Activated CD8-positive, alpha-beta memory T cell treated with anti-CD3 and anti-CD28 coated beads, Interleukin-2, amount 50 U/mL, for 24 hours (primary cell): Measurements from ENCODE around the gene CDKN2C.
"Not testable (repeated sequence)": the region's sequence is repeated elsewhere in the genome, so short reads cannot be mapped to it uniquely, and the experiment has no call there.

Source experiments
- DNase-seq: peaks from one replicate; pipeline ENCODE4 v3.0.0-alpha.2; 2020; ENCODE audit errors: extremely low read depth

The CDKN2C gene

GRCh38 chr1:50979937-50980336, 9.9 kb downstream of the CDKN2C start:
- no peak for DNase-seq

GRCh38 chr1:50980505-50980904, 10.5 kb downstream of the CDKN2C start:
- DNase-seq, result no peak

DNA sequence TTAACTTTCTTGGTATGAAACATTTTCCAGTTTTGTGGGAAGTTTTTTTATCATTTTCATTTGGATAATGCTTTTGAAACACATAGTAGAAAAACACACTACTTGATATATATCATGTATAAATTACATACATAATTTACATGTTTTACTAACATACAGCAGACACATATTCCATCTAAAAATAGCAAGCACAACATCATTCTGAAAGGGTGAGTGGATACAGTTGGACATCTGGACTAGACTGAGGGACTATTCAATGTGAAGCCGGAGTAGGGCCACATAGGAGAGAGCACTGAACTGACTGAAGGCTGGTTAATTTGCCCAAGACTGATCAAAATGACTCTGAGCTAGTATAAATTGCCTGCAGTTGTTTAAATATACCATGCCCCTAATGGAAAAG, 11.7 kb downstream of the CDKN2C start:
- DNase-seq, result no peak

DNA sequence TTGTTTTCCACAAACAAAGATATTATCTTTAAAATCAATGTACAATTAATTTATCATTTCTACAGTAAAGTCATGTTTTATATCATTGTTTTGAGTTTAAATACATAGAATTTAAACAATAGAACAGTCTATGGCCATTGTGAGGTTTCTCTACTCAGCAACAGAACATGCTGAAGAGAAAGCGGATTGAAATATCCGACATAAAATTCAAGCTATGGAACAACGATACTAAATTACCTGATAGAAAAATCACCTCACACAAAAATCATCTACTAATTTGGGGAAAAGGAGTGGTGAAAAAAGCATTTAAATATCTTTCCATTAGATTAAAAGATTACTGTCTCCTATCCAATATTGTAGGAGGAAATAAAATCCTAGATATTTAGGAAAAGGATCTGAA, 12.6 kb downstream of the CDKN2C start:
- DNase-seq, result no peak

DNA sequence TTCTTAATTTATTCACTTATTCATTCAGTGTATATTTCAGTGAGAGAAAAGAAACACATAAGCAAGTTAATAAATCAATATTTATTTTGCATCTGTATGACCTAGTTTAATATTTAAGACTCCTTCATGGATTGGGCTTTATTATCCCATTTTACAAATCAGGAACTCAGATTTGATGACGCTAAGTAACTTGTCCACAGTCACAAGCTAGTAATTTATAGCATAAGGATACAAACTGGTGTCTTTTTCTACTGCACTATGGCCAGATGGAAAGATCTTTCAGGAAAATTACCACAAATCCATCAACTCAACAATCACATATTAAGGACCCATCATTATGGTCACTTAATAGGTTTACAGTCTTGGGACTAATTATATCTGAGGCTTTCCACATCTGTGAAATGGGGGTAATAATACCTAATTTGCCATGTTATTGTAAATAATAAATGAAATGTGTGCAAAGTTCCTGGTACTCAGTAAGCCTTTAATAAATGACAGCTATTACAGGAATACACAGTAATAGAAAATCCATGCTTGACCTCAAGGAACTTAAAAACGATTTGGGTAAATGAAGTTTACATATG, 13.3 kb downstream of the CDKN2C start:
- DNase-seq, result no peak

DNA sequence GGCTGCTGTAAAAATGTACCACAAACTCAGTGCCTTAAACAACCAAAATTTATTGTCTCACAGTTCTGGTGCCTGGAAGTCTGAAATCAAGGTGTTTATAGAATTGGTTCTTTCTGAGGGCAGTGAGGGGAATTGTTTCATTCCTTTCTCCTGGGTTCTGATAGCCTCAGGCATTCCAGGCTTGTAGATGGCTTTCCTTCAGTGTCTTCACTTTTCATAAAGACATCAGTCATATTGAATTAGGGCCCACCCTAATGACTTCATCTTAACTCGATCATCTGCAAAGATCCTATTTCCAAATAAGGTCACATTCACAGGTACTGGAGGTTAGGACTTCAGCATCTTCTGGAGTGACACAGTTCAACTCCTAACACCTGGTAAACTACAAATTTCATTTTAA, 15.0 kb downstream of the CDKN2C start:
- no peak for DNase-seq

DNA sequence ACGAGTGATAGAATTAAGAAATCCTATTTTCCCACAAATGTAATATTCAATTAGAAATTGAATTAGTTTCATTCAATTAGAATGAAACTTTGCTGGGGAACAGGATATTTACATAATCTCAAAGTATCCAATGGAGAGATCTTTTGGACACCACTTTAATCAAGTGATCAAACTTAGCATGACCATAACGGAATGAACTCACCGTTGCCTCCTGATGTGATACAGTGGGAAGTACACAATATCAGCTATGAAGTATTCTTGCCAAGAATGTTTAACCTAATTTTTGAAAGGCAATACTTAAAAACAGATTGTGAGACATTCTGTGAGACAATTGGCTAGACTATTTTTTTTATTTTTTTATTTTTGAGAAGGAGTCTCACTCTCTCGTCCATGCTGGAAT, 16.6 kb downstream of the CDKN2C start:
- DNase-seq, result no peak

DNA sequence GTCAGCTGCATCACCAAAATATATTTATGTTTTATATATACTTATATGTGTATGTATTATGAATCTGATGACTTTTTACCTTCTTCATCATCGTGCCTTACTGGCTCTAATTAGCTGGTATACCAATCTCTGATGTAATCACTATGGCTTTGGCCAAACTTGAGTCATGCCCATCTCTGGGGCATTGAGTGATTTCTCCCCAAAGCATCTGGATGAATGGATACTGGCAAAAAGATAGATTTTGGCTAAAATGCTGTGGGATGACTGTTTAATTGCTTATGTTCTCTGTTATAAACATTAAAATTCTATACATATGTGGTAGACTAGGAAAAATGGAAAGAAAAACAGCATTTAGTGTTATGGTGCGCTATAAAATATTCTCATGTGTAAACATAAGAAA, 19.6 kb downstream of the CDKN2C start:
- no peak for DNase-seq

GRCh38 chr1:50992532-50993318, 22.7 kb downstream of the CDKN2C start:
- DNase-seq, result no peak

DNA sequence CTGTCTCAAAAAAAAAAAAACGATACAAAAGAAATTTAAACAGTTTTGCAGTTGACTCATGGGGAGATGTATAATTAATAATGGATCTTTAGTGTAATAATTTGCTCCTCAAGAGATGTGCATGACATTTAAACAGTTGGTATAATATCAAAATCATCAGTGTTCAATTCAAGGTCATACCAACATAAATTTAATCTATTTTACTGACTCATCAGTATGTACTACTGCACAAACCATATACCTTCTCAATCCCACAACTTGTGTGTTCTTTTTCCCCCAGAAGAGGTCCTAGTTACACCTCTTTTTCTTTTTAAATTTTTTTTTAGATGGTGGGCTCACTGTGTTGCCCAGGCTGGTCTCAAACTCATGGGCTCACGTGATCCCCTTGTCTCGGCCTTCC, 23.6 kb downstream of the CDKN2C start:
- DNase-seq, result no peak

GRCh38 chr1:50994997-50995396, 25.0 kb downstream of the CDKN2C start:
- DNase-seq, result no peak

DNA sequence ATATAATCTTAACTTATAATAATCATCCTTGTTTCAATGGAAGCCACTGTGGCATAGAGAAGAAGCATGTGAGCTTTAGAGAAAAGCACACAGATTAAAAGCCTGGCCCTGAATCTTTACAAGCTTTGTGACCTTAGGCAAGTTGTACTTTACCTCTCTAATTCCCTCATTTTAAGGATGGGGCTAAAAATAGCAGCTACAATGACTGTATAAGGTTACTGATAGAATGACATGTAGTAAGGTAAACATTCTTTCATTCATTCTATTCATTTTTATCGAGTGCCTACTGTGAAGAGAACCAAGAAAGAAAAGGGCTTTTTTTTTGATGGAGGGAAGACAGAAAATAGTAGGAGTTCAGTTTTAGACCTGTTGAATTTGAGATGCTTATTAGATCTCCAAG, 25.6 kb downstream of the CDKN2C start:
- no peak for DNase-seq

- no peak for DNase-seq
Measured at GRCh38 chr1:50996083-50996482, 26.0 kb downstream of the CDKN2C start.

DNA sequence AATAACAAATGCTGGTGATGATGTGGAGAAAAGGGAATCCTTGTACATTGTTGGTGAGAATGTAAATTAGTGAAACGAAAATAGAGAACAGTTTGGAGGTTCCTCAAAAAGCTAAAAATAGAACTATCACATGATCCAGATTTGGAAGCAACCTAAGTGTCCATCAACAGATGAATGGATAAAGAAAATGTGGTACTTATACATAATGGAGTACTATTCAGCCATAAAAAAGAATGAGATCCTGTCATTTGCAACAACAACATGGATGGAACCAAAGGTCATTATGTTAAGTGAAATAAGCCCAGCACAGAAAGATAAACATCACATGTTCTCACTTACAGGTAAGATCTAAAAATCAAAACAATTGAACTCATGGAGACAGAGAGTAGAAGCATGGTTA, 29.3 kb downstream of the CDKN2C start:
- not testable (repeated sequence) for DNase-seq

- DNase-seq, result no peak
Measured at GRCh38 chr1:51000160-51000559, 30.1 kb downstream of the CDKN2C start.

GRCh38 chr1:51000651-51001050, 30.6 kb downstream of the CDKN2C start:
- DNase-seq, result no peak

- DNase-seq, result no peak
Measured at GRCh38 chr1:51002516-51002915, 32.5 kb downstream of the CDKN2C start.

- DNase-seq, result not testable (repeated sequence)
Measured at GRCh38 chr1:51005549-51005948, 35.5 kb downstream of the CDKN2C start.

- no peak for DNase-seq
Measured at GRCh38 chr1:51009381-51009780, 39.3 kb downstream of the CDKN2C start.

DNA sequence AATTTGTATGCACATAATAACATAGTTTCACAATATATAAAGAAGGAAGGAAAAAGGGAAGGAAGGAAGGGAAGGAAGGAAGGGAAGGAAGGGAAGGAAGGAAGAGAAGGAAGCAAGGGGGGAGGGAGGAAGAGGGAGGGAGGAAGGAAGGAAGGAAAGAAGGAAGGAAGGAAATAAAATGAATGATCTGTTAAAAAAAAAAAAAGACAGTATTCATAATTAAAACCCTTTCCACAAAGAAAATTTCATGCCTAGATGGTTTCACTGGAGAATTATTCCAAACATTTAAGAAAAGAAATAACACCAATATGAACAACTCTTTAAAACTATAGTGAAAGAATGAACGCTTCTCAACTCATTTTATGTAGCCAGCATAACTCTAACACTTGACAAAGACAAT, 44.8 kb downstream of the CDKN2C start:
- no peak for DNase-seq

GRCh38 chr1:51019811-51020210, 49.8 kb downstream of the CDKN2C start:
- no peak for DNase-seq
